ENCODE measurements around the gene SART3.

The SART3 gene

DNA sequence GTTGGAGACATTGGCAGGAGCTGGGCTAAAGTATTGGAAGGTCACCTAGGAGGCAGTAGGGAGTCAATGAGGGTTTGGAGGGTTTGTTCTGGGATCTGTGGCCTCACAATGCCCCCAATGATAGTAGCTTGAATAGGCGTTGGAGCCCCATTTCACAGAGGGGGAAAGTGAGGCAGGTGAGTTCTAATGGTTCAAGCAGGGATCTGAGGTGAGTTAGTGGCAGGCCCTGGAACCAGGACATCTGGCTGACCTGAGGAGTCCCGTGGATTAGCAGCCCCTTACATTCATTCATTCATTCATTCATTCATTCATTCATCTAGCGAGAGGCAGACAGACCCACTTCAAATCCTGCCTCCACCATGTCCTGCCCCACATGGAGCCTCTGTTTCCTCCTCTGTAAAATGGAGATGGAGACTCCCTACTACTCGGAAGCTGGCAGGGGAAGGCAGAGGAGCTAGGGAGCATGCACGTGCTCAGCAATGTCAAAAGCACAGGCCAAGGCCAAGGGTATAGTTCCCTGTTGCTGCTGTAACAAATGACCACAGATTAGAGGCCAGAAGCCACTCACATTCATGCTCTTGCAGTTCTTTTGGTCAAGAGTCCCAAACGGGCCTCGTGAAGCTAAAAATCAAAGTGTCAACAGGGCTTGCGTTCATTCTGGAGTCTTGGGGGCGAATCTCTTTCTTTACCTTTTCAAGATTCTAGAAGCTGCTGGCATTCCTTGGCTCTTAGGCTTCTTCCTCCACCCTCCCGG lies 39.2 kb upstream of the SART3 start:
- TF ChIP-seq, protein P1, sequence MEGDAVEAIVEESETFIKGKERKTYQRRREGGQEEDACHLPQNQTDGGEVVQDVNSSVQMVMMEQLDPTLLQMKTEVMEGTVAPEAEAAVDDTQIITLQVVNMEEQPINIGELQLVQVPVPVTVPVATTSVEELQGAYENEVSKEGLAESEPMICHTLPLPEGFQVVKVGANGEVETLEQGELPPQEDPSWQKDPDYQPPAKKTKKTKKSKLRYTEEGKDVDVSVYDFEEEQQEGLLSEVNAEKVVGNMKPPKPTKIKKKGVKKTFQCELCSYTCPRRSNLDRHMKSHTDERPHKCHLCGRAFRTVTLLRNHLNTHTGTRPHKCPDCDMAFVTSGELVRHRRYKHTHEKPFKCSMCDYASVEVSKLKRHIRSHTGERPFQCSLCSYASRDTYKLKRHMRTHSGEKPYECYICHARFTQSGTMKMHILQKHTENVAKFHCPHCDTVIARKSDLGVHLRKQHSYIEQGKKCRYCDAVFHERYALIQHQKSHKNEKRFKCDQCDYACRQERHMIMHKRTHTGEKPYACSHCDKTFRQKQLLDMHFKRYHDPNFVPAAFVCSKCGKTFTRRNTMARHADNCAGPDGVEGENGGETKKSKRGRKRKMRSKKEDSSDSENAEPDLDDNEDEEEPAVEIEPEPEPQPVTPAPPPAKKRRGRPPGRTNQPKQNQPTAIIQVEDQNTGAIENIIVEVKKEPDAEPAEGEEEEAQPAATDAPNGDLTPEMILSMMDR (IDR thresholded peaks at IDR 0.05) = no peak

DNA sequence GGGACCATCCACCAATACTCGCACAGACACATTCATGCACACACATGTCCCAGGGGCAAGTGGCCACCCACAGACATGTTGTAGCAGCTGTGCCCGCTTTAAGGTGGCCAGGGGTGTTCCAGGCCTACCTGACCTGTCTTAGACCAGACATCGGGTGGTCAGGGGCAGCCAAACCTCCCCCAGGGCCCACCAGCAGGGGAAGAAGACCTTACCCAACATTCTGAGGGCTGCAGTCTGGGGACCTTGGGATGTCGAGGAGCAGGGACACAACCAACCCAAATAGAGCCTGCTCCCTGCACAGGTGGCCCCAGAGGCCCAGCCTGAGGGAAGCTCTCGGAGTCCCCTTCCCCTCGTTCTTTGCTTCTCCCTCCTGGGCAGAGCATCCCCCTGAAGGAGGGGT lies 38.6 kb upstream of the SART3 start:
- TF ChIP-seq, protein P1 (IDR thresholded peaks at IDR 0.05) = no peak

DNA sequence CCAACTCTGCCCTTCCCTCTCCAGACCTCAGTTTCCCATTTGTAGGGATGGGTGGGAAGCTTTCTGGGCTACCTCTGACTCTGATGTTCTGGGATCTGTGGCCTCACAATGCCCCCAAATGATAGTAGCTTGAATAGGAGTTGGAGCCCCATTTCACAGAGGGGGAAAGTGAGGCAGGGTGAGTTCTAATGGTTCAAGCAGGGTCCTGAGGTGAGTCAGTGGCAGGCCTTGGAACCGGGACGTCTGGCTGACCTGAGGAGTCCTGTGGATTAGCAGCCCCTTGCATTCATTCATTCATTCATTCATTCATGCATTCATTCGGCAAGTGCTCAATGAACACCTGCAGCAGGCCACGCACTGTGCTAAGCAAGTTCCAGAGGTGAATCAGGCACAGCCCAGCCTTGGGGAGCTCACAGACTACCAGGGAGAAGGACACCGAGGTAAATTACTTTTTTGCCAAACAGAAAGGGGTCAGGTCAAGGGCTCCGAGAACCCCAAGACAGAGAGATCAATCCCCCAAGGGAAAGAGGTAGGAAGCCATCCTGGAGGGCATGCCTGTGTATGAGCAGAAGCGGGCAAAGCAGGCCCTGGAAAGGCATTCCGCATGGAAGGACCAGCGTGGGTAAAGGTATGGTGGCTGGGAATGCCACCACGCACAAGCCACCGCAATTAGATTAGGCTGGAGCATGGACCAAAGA lies 37.7 kb upstream of the SART3 start:
- TF ChIP-seq, protein P1 (IDR thresholded peaks at IDR 0.05) = no peak

DNA sequence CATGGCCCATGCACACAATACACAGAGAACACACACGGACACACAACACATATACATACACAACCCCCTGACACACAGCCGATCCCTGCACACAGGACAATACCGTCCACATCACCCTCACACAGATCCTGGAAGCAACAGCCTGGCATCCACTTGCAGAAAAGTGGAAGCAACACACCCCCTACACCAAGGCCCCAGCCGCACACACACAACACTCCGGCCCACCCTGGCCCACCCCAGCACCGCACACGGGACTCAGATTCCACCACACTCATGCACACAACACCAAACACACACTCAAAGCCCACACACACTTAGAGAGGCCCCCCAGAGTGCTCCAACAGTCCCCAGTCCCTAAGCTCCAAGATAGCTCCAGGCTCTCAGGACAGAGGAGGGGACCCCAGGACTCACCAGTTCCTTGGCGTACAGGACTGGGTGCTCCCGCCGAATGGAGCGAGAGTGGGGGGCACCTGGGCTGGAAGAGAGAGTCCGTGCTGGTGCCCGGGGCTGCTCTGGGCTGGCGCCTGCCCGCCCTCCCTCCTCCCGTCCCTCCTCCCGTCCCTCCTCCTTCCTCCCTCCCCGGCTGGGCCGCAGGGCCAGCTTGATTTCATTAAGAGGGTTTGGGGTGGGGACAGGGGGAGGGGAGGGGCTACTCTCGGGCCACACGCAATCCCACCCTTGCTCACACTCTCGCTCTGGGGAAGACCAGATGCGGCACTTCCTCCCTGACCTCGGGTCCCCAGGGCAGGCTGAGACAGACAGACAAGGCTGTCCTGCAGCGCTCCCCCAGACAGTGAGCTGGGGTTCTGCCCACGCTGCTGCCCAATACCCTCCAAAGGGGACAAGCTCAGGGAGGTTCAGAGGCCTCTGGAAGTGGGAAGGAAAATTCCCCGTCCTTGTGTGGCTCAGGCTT lies 36.8 kb upstream of the SART3 start, which contains the start of gene TMEM119:
Gene TMEM119, minus strand, starts transcription at position 526 of the 913 bp plus-strand sequence. CDS start 5,701 bp downstream, outside the sequence.
- TF ChIP-seq, protein P1 (IDR thresholded peaks at IDR 0.05) = no peak

DNA sequence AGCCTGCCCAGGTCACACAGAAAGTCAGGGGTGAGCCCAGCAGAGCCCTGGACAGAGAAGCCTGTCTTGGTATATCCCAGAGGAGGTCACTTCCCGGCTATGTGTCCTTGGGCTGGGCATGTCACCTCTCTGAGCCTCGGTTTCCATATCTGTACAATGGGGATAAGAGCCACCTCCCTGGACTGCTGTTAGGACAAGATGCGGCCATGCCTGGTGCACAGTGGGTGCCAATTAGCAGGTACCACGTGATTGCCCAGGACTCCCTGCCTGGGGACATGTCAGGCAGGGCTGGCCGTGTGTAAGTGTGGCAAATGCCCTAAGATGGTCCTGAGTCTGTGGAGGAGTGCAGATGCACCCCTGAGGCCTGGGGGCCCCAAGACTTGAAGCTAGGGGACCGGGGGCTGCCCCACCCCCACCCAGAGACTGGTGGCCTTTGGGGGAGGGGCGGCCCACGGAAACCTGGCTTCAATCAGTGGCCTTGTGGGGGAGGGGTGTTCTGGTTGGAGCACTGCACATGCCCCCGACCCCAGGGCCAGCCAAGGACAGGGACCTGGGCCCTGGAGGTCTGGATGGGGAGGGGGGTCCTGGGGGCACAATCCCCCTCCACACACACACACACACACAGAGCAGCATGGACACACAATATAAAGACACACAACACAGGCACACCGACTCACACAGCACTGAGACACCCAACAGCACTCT lies 36.0 kb upstream of the SART3 start:
- TF ChIP-seq, protein P1 (IDR thresholded peaks at IDR 0.05) = no peak

DNA sequence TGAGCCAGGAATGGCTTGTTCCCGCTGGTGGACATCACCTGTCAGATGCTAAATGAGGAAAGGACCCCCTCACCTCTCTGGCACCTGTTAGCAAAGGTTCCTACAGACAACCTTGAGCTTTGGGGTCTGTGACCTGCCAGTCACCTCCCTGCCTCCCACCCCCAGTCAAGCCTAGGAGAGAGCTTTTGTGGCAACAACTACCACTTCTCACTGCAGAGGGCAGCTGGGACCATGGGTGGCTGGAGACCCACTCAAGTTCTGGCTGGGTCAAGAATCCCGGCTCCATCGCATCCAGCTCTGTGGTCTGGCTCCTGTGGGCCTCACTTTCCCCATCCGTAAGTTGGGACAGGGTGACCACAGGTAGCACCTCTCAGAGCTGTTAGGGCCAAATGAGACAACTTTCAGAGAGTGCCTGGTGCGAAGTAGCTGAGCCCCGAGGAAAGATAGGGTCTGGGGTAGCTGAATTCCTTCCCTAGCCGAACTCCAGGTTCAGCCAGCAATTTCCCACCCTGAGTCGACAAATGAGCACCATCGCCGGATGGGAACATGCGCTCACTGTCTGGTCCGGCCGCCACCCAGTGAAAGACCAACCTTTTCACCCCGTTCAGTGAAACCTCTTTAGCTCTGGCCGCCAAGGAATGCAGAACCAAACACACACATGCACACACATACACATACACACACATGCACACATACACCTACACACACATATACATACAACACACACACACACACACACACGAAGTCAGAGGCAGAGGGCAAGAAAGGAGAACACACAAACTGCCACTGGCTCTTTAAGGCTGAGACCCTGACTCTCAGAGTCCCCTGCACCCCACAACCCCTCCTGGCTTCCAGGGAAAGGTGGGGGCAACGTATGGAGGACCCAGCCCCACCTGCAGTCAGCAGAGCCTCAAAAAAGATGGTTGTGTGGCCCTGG lies 35.0 kb upstream of the SART3 start:
- TF ChIP-seq, protein P1 (IDR thresholded peaks at IDR 0.05) = no peak

Measured in LNCAP (cell line).